ENCODE measurements around the gene IRX4.

IRX4 gene

GRCh38 chr5:1850324-1851154 is 32.2 kb downstream of the IRX4 start:
- no peaks in the 10 kb centered on the region for H3K27me3 ChIP-seq (ENCODE audit: insufficient read depth, low read length, poor library complexity)
- no peak overlapping the region for H3K9ac ChIP-seq (ENCODE audit: low read depth, low read length)
- no peak overlapping the region for H3K4me3 ChIP-seq (ENCODE audit: low read depth in 1 of 2, low read length in 2 of 2)
- no peaks in the 10 kb centered on the region for H3K9me3 ChIP-seq (ENCODE audit: insufficient read depth, low read length, severe bottlenecking)
- DNase-seq (no peak), ATAC-seq (ENCODE audit: insufficient read depth, low read depth) (no peak)
- no peaks in the 10 kb centered on the region for H3K79me2 ChIP-seq (ENCODE audit: insufficient read depth, low read length)
- TF ChIP-seq EZH2 (IDR thresholded peaks at IDR 0.05; ENCODE audit: borderline replicate concordance, low read depth, low read length, severe bottlenecking): no peak
- H3K4me2 ChIP-seq (ENCODE audit: insufficient read depth, low read length): no peak overlapping the region
- no peak overlapping the region for H2AFZ ChIP-seq (ENCODE audit: low read depth, low read length)
- no peaks in the 10 kb centered on the region for H3K4me1 ChIP-seq (ENCODE audit: insufficient read depth, low read length)
- H4K20me1 ChIP-seq (ENCODE audit: insufficient read depth, low read length): 0 out of 2 replicates have a peak, but pooled peaks cover 3% of the 10 kb centered on the region
- no peak overlapping the region for H3K27ac ChIP-seq (ENCODE audit: low read length)
- no peaks in the 10 kb centered on the region for H3K36me3 ChIP-seq (ENCODE audit: insufficient read depth, low read length)

GRCh38 chr5:1847611-1848010 is 35.1 kb downstream of the IRX4 start:
- no peaks in the 10 kb centered on the region for H3K27me3 ChIP-seq (ENCODE audit: insufficient read depth, low read length, poor library complexity)
- no peaks in the 10 kb centered on the region for H3K4me1 ChIP-seq (ENCODE audit: insufficient read depth, low read length)
- DNase-seq (no peak), ATAC-seq (ENCODE audit: insufficient read depth, low read depth) (no peak)
- TF ChIP-seq EZH2 (IDR thresholded peaks at IDR 0.05; ENCODE audit: borderline replicate concordance, low read depth, low read length, severe bottlenecking) (no peak), CTCF (IDR thresholded peaks at IDR 0.05; ENCODE audit: borderline replicate concordance, extremely low read depth, low read length, poor library complexity, severe bottlenecking) (no peak)
- no peak overlapping the region for H3K4me3 ChIP-seq (ENCODE audit: low read depth in 1 of 2, low read length in 2 of 2)
- H3K27ac ChIP-seq (ENCODE audit: low read length): no peak overlapping the region
- H3K9me3 ChIP-seq (ENCODE audit: insufficient read depth, low read length, severe bottlenecking): no peaks in the 10 kb centered on the region
- no peak overlapping the region for H2AFZ ChIP-seq (ENCODE audit: low read depth, low read length)
- no peak overlapping the region for H3K9ac ChIP-seq (ENCODE audit: low read depth, low read length)
- 0 out of 2 replicates have a peak, but pooled peaks cover 3% of the 10 kb centered on the region for H4K20me1 ChIP-seq (ENCODE audit: insufficient read depth, low read length)
- no peaks in the 10 kb centered on the region for H3K79me2 ChIP-seq (ENCODE audit: insufficient read depth, low read length)
- H3K36me3 ChIP-seq (ENCODE audit: insufficient read depth, low read length): no peaks in the 10 kb centered on the region
- no peak overlapping the region for H3K4me2 ChIP-seq (ENCODE audit: insufficient read depth, low read length)

GRCh38 chr5:1847056-1847455 is 35.7 kb downstream of the IRX4 start:
- no peak for ATAC-seq (ENCODE audit: insufficient read depth, low read depth)
- no peaks in the 10 kb centered on the region for H3K9me3 ChIP-seq (ENCODE audit: insufficient read depth, low read length, severe bottlenecking)
- 0 out of 2 replicates have a peak, but pooled peaks cover 3% of the 10 kb centered on the region for H4K20me1 ChIP-seq (ENCODE audit: insufficient read depth, low read length)
- H3K27me3 ChIP-seq (ENCODE audit: insufficient read depth, low read length, poor library complexity): no peaks in the 10 kb centered on the region
- H3K79me2 ChIP-seq (ENCODE audit: insufficient read depth, low read length): no peaks in the 10 kb centered on the region
- no peak overlapping the region for H3K27ac ChIP-seq (ENCODE audit: low read length)
- H2AFZ ChIP-seq (ENCODE audit: low read depth, low read length): no peak overlapping the region
- H3K4me2 ChIP-seq (ENCODE audit: insufficient read depth, low read length): no peak overlapping the region
- TF ChIP-seq CTCF (IDR thresholded peaks at IDR 0.05; ENCODE audit: borderline replicate concordance, extremely low read depth, low read length, poor library complexity, severe bottlenecking) (no peak), EZH2 (IDR thresholded peaks at IDR 0.05; ENCODE audit: borderline replicate concordance, low read depth, low read length, severe bottlenecking) (no peak)
- no peak for DNase-seq
- no peak overlapping the region for H3K4me3 ChIP-seq (ENCODE audit: low read depth in 1 of 2, low read length in 2 of 2)
- no peaks in the 10 kb centered on the region for H3K4me1 ChIP-seq (ENCODE audit: insufficient read depth, low read length)
- no peak overlapping the region for H3K9ac ChIP-seq (ENCODE audit: low read depth, low read length)
- H3K36me3 ChIP-seq (ENCODE audit: insufficient read depth, low read length): no peaks in the 10 kb centered on the region

GRCh38 chr5:1846583-1846982 is 36.1 kb downstream of the IRX4 start:
- TF ChIP-seq CTCF (IDR thresholded peaks at IDR 0.05; ENCODE audit: borderline replicate concordance, extremely low read depth, low read length, poor library complexity, severe bottlenecking): no peak
- TF ChIP-seq EZH2 (IDR thresholded peaks at IDR 0.05; ENCODE audit: borderline replicate concordance, low read depth, low read length, severe bottlenecking): no peak

More at GRCh38 chr5:1846583-1846982, 36.1 kb downstream of the IRX4 start:
- Histone ChIP-seq H3K4me1 (ENCODE audit: insufficient read depth, low read length) (no peaks in the 10 kb centered on the region), H2AFZ (ENCODE audit: low read depth, low read length) (no peak overlapping the region), H3K27me3 (ENCODE audit: insufficient read depth, low read length, poor library complexity) (no peaks in the 10 kb centered on the region), H3K27ac (ENCODE audit: low read length) (no peak overlapping the region), H3K4me3 (ENCODE audit: low read depth in 1 of 2, low read length in 2 of 2) (no peak overlapping the region), H3K79me2 (ENCODE audit: insufficient read depth, low read length) (no peaks in the 10 kb centered on the region), H3K36me3 (ENCODE audit: insufficient read depth, low read length) (no peaks in the 10 kb centered on the region), H4K20me1 (ENCODE audit: insufficient read depth, low read length) (0 out of 2 replicates have a peak, but pooled peaks cover 3% of the 10 kb centered on the region), H3K9me3 (ENCODE audit: insufficient read depth, low read length, severe bottlenecking) (no peaks in the 10 kb centered on the region), H3K4me2 (ENCODE audit: insufficient read depth, low read length) (no peak overlapping the region), H3K9ac (ENCODE audit: low read depth, low read length) (no peak overlapping the region)
- DNase-seq (no peak), ATAC-seq (ENCODE audit: insufficient read depth, low read depth) (no peak)

All from DND-41 (cell line).